ENCODE results near the gene MKRN2OS.

- TF ChIP-seq POLR2AphosphoS5 (IDR thresholded peaks at IDR 0.05) (no peak), CTCF (IDR thresholded peaks at IDR 0.05) (no peak), POLR2A (IDR thresholded peaks at IDR 0.05) (no peak), EP300 (IDR thresholded peaks at IDR 0.05; ENCODE audit: low read depth) (no peak)
Observed at GRCh38 chr3:12556314-12556689, 11.0 kb upstream of the MKRN2OS start.
